Left renal pelvis (tissue), 4 donors: ENCODE data around the gene EPPIN. TPM values are rescaled to one million over a fixed set of nuclear protein-coding genes. Genes with fewer than 3 reads are reported as not detected.
"Not testable (repeated sequence)": the region's sequence is repeated elsewhere in the genome, so short reads cannot be mapped to it uniquely, and the experiment has no call there.

Experiments
- DNase-seq, 4 donors: peaks; one replicate each; pipeline ENCODE4 v3.0.0-alpha.2; 2013; ENCODE audit warnings: low read depth in 4 of 4, low spot score in 3 of 4
- polyA plus RNA-seq, 4 donors: library from polyadenylated mRNA; unstranded; fragments of 120-200 nt; gene quantifications; one replicate each; pipeline ENCODE4 v1.2.1, GENCODE V29; 2013; ENCODE audit not compliant: insufficient read length in 4 of 4

The EPPIN gene
- polyA plus RNA-seq = under 1 TPM in 3 of 4 donors, not detected in 1; 0.13 to 0.50 (median 0.17) TPM

GRCh38 chr20:45547206-45547770 is at the start of gene EPPIN:
EPPIN (minus strand) TSS chr20:45547401; CDS start chr20:45547357, 44 bp downstream.
- DNase-seq = no peak

GRCh38 chr20:45595235-45595634 is 48.0 kb upstream of the EPPIN start:
- DNase-seq = no peak

- no peak for DNase-seq
Measured at GRCh38 chr20:45593498-45593897, 46.3 kb upstream of the EPPIN start.

GRCh38 chr20:45592574-45593189 is 45.5 kb upstream of the EPPIN start:
- no peak for DNase-seq

- DNase-seq = no peak
Measured at GRCh38 chr20:45589725-45590124, 42.5 kb upstream of the EPPIN start.

- no peak for DNase-seq
Measured at GRCh38 chr20:45588800-45589199, 41.6 kb upstream of the EPPIN start.

- DNase-seq = not testable (repeated sequence)
Measured at GRCh38 chr20:45585986-45586385, 38.8 kb upstream of the EPPIN start.

GRCh38 chr20:45584294-45584693 is 37.1 kb upstream of the EPPIN start:
- DNase-seq = not testable (repeated sequence)

- no peak for DNase-seq
Measured at GRCh38 chr20:45583502-45583901, 36.3 kb upstream of the EPPIN start.

- DNase-seq = no peak
Measured at GRCh38 chr20:45581702-45582101, 34.5 kb upstream of the EPPIN start.

GRCh38 chr20:45579184-45579583 is 32.0 kb upstream of the EPPIN start, which contains the start of gene WFDC8:
WFDC8 (minus strand) TSS chr20:45579284; CDS start chr20:45579247, 37 bp downstream.
- DNase-seq = no peak

GRCh38 chr20:45578231-45578630 is 31.0 kb upstream of the EPPIN start:
- DNase-seq = no peak

GRCh38 chr20:45576995-45577394 is 29.8 kb upstream of the EPPIN start:
- DNase-seq = peak in 2 of 4 donors; percentile 19 to 28

- DNase-seq = no peak
Measured at GRCh38 chr20:45575931-45576330, 28.7 kb upstream of the EPPIN start.

GRCh38 chr20:45569650-45570049 is 22.4 kb upstream of the EPPIN start:
- DNase-seq = not testable (repeated sequence)

GRCh38 chr20:45564760-45565276 is 17.6 kb upstream of the EPPIN start:
- DNase-seq = no peak

GRCh38 chr20:45555198-45555597 is 8.0 kb upstream of the EPPIN start:
- no peak for DNase-seq

- no peak for DNase-seq
Measured at GRCh38 chr20:45552456-45552855, 5.3 kb upstream of the EPPIN start.

GRCh38 chr20:45550765-45551164 is 3.6 kb upstream of the EPPIN start:
- DNase-seq = no peak

- no peak for DNase-seq
Measured at GRCh38 chr20:45548410-45548809, 1.2 kb upstream of the EPPIN start.

- DNase-seq = peak in 1 of 4 donors; percentile 3
Measured at GRCh38 chr20:45545754-45546453, 1.3 kb downstream of the EPPIN start.

GRCh38 chr20:45545351-45545750 is 1.9 kb downstream of the EPPIN start:
- DNase-seq = no peak
